ENCODE measurements around the gene EPB41L4A.
"Not testable (repeated sequence)": the region's sequence is repeated elsewhere in the genome, so short reads cannot be mapped to it uniquely, and the experiment has no call there.

Gene EPB41L4A

GRCh38 chr5:112434641-112435040, 15.6 kb upstream of the EPB41L4A start:
- Histone ChIP-seq H3K4me3 (no peak overlapping the region), H3K27ac (no peak overlapping the region)
- TF ChIP-seq CTCF (IDR thresholded peaks at IDR 0.05), result no peak
- DNase-seq (ENCODE audit: low spot score), result no peak

- H3K4me3 ChIP-seq; DNase-seq (ENCODE audit: low spot score); H3K27ac ChIP-seq: not testable (repeated sequence)
Measured at GRCh38 chr5:112426202-112426601, 7.1 kb upstream of the EPB41L4A start.

GRCh38 chr5:112419986-112420864, 1.1 kb upstream of the EPB41L4A start:
- peak; percentile 71 for TF ChIP-seq CTCF (IDR thresholded peaks at IDR 0.05)
- peak; percentile 90 for DNase-seq (ENCODE audit: low spot score)
- Histone ChIP-seq H3K27ac (peak overlapping the region; percentile 61 to 88), H3K4me3 (peak overlapping the region; percentile 86)

- no peak for TF ChIP-seq CTCF (IDR thresholded peaks at IDR 0.05)
- no peak for DNase-seq (ENCODE audit: low spot score)
- Histone ChIP-seq H3K27ac (peak overlapping the region; percentile 61 to 88), H3K4me3 (peak overlapping the region; percentile 86)
Measured at GRCh38 chr5:112418659-112419163, 366 bp downstream of the EPB41L4A start.

GRCh38 chr5:112417931-112418658, 982 bp downstream of the EPB41L4A start:
- no peak for TF ChIP-seq CTCF (IDR thresholded peaks at IDR 0.05)
- Histone ChIP-seq H3K27ac (peak overlapping the region; percentile 61 to 88), H3K4me3 (peak overlapping the region; percentile 86)
- DNase-seq (ENCODE audit: low spot score), result no peak

- no peak for DNase-seq (ENCODE audit: low spot score)
- no peak for TF ChIP-seq CTCF (IDR thresholded peaks at IDR 0.05)
- Histone ChIP-seq H3K27ac (no peak overlapping the region), H3K4me3 (no peak overlapping the region)
Measured at GRCh38 chr5:112415552-112415951, 3.5 kb downstream of the EPB41L4A start.

GRCh38 chr5:112413611-112414010, 5.5 kb downstream of the EPB41L4A start:
- no peak overlapping the region for H3K4me3 ChIP-seq

More at GRCh38 chr5:112413611-112414010, 5.5 kb downstream of the EPB41L4A start:
- no peak for TF ChIP-seq CTCF (IDR thresholded peaks at IDR 0.05)
- no peak overlapping the region for H3K27ac ChIP-seq
- no peak for DNase-seq (ENCODE audit: low spot score)

Data from coronary artery (tissue), 2 donors.